ENCODE measurements around the gene DIRAS2. TPM values are rescaled to one million over a fixed set of nuclear protein-coding genes. Genes with fewer than 3 reads are reported as not detected.

Gene DIRAS2
- total and polyA plus RNA-seq, 2 donors (not counting 3 experiments of a cell fraction or from before 2014, with no cell fraction given) = not detected

DNA sequence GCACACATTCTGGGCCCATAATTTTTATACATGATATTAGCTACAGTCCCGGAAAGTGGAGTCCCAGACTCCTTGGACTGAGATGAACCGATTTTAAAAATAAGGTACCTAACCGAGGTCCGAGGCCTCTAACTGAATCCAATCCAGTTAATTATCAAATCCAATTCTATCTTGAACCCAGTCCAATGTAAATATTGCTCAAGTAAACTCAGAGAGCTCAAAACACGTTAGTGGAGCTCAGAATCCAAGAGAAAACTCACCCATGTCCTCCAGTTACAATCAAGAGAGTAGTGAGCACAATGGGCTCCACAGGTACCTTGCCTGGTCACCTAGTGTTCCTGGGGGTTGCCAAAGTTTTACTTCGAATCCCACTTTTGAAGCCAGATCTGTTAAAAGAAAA, 37.9 kb upstream of the DIRAS2 start:
- no TSS peak for BruUV-seq (replicated peaks)
- no peak overlapping the region for H3K27ac ChIP-seq (ENCODE audit: insufficient read depth, low read depth, low read length)
- ChIA-PET POLR2A (no interaction called here), CTCF (no interaction called here)
- H3K9me3 ChIP-seq (replicated peaks; ENCODE audit: control insufficient read depth, insufficient read depth, low read length) = peaks cover 3% of the 10 kb centered on the region
- intact Hi-C loops (cut with micrococcal nuclease) = no loop called here
- no peak overlapping the region for H3K4me3 ChIP-seq (replicated peaks in 1 of 3; ENCODE audit: insufficient read depth in 1 of 3, low read depth in 1 of 3, low read length in 3 of 3)
- no peaks in the 10 kb centered on the region for H3K27me3 ChIP-seq (ENCODE audit: control insufficient read depth in 2 of 2, insufficient read depth in 2 of 2, low read length in 2 of 2)
- H3K36me3 ChIP-seq (ENCODE audit: control insufficient read depth in 2 of 2, extremely low read depth in 1 of 2, insufficient read depth in 2 of 2, low read length in 2 of 2) = no peaks in the 10 kb centered on the region
- no peaks in the 10 kb centered on the region for H3K4me1 ChIP-seq (ENCODE audit: control insufficient read depth, extremely low read depth, insufficient read depth, low read length)
- no peaks in the 10 kb centered on the region for H3K9me1 ChIP-seq (replicated peaks; ENCODE audit: control insufficient read depth, extremely low read depth, insufficient read depth, low read length)
- FAIRE-seq (no peak), DNase-seq (ENCODE audit: low read depth, low spot score) (no peak)
- no peak overlapping the region for H3K9ac ChIP-seq (replicated peaks; ENCODE audit: extremely low read depth, insufficient read depth, low read length)
- no peak overlapping the region for H3K4me2 ChIP-seq (ENCODE audit: insufficient read depth, low read length)
- H4K20me1 ChIP-seq (replicated peaks; ENCODE audit: control insufficient read depth, extremely low read depth, insufficient read depth, low read length) = no peaks in the 10 kb centered on the region
- TF ChIP-seq GATA2 (IDR thresholded peaks at IDR 0.05; ENCODE audit: insufficient read depth, insufficient read length, low read depth, low read length) = no peak
- TF ChIP-seq, protein P1, sequence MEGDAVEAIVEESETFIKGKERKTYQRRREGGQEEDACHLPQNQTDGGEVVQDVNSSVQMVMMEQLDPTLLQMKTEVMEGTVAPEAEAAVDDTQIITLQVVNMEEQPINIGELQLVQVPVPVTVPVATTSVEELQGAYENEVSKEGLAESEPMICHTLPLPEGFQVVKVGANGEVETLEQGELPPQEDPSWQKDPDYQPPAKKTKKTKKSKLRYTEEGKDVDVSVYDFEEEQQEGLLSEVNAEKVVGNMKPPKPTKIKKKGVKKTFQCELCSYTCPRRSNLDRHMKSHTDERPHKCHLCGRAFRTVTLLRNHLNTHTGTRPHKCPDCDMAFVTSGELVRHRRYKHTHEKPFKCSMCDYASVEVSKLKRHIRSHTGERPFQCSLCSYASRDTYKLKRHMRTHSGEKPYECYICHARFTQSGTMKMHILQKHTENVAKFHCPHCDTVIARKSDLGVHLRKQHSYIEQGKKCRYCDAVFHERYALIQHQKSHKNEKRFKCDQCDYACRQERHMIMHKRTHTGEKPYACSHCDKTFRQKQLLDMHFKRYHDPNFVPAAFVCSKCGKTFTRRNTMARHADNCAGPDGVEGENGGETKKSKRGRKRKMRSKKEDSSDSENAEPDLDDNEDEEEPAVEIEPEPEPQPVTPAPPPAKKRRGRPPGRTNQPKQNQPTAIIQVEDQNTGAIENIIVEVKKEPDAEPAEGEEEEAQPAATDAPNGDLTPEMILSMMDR (IDR thresholded peaks at IDR 0.05; ENCODE audit: extremely low read depth in 1 of 2, insufficient read depth in 1 of 2, low read depth in 1 of 2, low read length in 2 of 2) = no peak
- TF ChIP-seq, protein P2, sequence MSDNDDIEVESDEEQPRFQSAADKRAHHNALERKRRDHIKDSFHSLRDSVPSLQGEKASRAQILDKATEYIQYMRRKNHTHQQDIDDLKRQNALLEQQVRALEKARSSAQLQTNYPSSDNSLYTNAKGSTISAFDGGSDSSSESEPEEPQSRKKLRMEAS (IDR thresholded peaks at IDR 0.05; ENCODE audit: insufficient read depth, insufficient read length) = no peak
- no peak for TF ChIP-seq MYC (IDR thresholded peaks at IDR 0.05; ENCODE audit: low read depth, low read length)
- no peak for TF ChIP-seq FOS (IDR thresholded peaks at IDR 0.05; ENCODE audit: borderline replicate concordance, insufficient read depth, low read length)
- no peak for TF ChIP-seq POLR2A (IDR thresholded peaks at IDR 0.05; ENCODE audit: low read depth, low read length)
- TF ChIP-seq EZH2 (IDR thresholded peaks at IDR 0.05; ENCODE audit: borderline replicate concordance, low read depth, low read length, severe bottlenecking) = no peak
- no peak for TF ChIP-seq POLR2AphosphoS5 (IDR thresholded peaks at IDR 0.05; ENCODE audit: insufficient read depth, low read depth, low read length)
- TF ChIP-seq JUN (IDR thresholded peaks at IDR 0.05; ENCODE audit: borderline replicate concordance, insufficient read depth, insufficient read length, low read depth) = no peak
- dilution Hi-C loops (cut with MboI; ENCODE audit: extremely low pct_ligation_motif_present, low sequenced_read_pairs) = no loop called here
- H2AFZ ChIP-seq (ENCODE audit: low read depth, low read length) = no peak overlapping the region
- no peaks in the 10 kb centered on the region for H3K79me2 ChIP-seq (ENCODE audit: control insufficient read depth, insufficient read depth, low read length)
